ENCODE measurements around the gene SGPL1.

DNA sequence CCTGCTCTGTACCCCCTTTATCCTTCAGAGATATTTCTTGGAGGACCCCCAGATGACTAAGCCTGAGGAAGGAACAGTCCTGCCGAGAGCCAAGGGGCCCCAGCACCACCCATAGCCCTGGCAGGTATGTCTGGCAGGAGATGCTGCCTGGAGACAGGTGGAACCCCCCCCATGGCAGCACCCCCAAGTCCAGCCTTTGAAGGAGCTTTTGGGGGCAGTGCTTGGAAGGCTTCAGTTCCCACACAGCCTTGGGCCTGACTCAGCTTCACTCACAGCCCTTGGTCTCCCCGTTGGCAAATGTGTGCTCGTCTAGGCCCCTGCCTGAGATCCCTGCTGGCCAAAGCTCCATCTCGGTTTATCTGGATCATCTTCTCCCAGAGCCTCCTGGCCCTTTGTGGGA lies 95.6 kb downstream of the SGPL1 start:
- TF ChIP-seq, protein P1, sequence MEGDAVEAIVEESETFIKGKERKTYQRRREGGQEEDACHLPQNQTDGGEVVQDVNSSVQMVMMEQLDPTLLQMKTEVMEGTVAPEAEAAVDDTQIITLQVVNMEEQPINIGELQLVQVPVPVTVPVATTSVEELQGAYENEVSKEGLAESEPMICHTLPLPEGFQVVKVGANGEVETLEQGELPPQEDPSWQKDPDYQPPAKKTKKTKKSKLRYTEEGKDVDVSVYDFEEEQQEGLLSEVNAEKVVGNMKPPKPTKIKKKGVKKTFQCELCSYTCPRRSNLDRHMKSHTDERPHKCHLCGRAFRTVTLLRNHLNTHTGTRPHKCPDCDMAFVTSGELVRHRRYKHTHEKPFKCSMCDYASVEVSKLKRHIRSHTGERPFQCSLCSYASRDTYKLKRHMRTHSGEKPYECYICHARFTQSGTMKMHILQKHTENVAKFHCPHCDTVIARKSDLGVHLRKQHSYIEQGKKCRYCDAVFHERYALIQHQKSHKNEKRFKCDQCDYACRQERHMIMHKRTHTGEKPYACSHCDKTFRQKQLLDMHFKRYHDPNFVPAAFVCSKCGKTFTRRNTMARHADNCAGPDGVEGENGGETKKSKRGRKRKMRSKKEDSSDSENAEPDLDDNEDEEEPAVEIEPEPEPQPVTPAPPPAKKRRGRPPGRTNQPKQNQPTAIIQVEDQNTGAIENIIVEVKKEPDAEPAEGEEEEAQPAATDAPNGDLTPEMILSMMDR (optimal IDR thresholded peaks at IDR 0.05 in 1 of 3, IDR thresholded peaks at IDR 0.05 in 1 of 3, conservative IDR thresholded peaks at IDR 0.05 in 1 of 3; ENCODE audit: extremely low read depth in 1 of 3, insufficient read depth in 2 of 3, low read length in 3 of 3): no peak
- no peak for TF ChIP-seq EZH2 (IDR thresholded peaks at IDR 0.05; ENCODE audit: low read length)
